HCT116 (cell line): ENCODE measurements around the gene DPEP3. TPM values are rescaled to one million over a fixed set of nuclear protein-coding genes. Genes with fewer than 3 reads are reported as not detected.
A peak's percentile ranks its signal among the peaks of the same experiment; 100 is the strongest.

ENCODE experiments used
- ATAC-seq: fragments of 200-7000 bp; cut with Tn5 transposase; 2 replicates; pipeline ENCODE4 v1.9.1; 2020; ENCODE audit warnings: mild to moderate bottlenecking, moderate library complexity
- BruUV-seq: library from RNA; stranded (reverse); fragments of 400-500 nt; replicated peaks from 2 replicates; lab custom pipeline; 2021; lab: Mats Ljungman, UMichigan
- CTCF ChIA-PET: fragments of 300-600 bp; sonication (Branson Sonifier 250); formaldehyde crosslinking; loops from one replicate; lab custom pipeline; 2021; ENCODE audit warnings: antibody characterized with exemption; lab: Charles Lee
- POLR2A ChIA-PET: fragments of 300-600, 350-600 bp; sonication (Branson Sonifier 250); formaldehyde crosslinking; loops from one replicate; lab custom pipeline; 2021; ENCODE audit warnings: antibody characterized with exemption; lab: Charles Lee
- RAD21 ChIA-PET, 2 experiments: fragments of 300-600 bp; sonication (Branson Sonifier 250); formaldehyde crosslinking; loops; one replicate each; lab custom pipeline; 2023; ENCODE audit warnings: low total read pairs in 2 of 2; ENCODE audit not compliant: uncharacterized antibody in 2 of 2, unreplicated experiment in 2 of 2, low non-redundant PET in 1 of 2; lab: Charles Lee
- DNase-seq: peaks from one replicate; pipeline ENCODE4 v3.0.0-alpha.2; 2010; ENCODE audit warnings: low read depth, low spot score
- H2AFZ ChIP-seq: fragments of 200-600 bp; shearing (Covaris generic), sonication (generic); 2 replicates; pipeline ENCODE4 v1.6.1; 2017; ENCODE audit warnings: low read depth, mixed run types, mixed read lengths, antibody characterized with exemption, low read length; ENCODE audit not compliant: poor library complexity, severe bottlenecking
- H3K27ac ChIP-seq: 2 replicates; pipeline ENCODE4 v1.5.1; 2012; ENCODE audit warnings: low read depth, low read length
- H3K27me3 ChIP-seq: fragments of 200-600 bp; sonication (generic); 2 replicates; pipeline ENCODE4 v1.6.1; 2016; ENCODE audit warnings: mixed run types, low read length, mixed read lengths; ENCODE audit not compliant: insufficient read depth
- H3K36me3 ChIP-seq, 2 experiments: fragments of 200-500 bp in 1 of 2; fragments of 200-600 bp in 1 of 2; sonication (Bioruptor generic) in 1 of 2; sonication (generic) in 1 of 2; 2 replicates each; pipeline versions ENCODE4 v1.5.1 to v1.6.1; 2014 to 2016; ENCODE audit warnings: low read length in 2 of 2, inconsistent platforms in 1 of 2, mixed read lengths in 1 of 2, mixed run types in 1 of 2; ENCODE audit not compliant: insufficient read depth in 2 of 2, control insufficient read depth in 1 of 2
- H3K4me1 ChIP-seq, 2 experiments: fragments of 200-600 bp in 1 of 2; sonication (generic) in 1 of 2; 2 replicates each; pipeline versions ENCODE4 v1.5.1 to v1.6.1; 2012 to 2017; ENCODE audit warnings: low read length in 2 of 2, inconsistent platforms in 1 of 2, mild to moderate bottlenecking in 1 of 2, mixed read lengths in 1 of 2, mixed run types in 1 of 2, moderate library complexity in 1 of 2; ENCODE audit not compliant: insufficient read depth in 2 of 2, control insufficient read depth in 1 of 2
- H3K4me2 ChIP-seq: fragments of 200-600 bp; sonication (generic); 2 replicates; pipeline ENCODE4 v1.6.1; 2017; ENCODE audit warnings: mixed run types, low read length, mixed read lengths
- H3K4me3 ChIP-seq, 2 experiments: fragments of 200-600 bp in 1 of 2; sonication (generic) in 1 of 2; replicated peaks in 1 of 2; 2 replicates each; pipeline ENCODE4 v1.5.1; 2011 to 2016; ENCODE audit warnings: low read length in 2 of 2, control low read depth in 1 of 2, low read depth in 1 of 2, mild to moderate bottlenecking in 1 of 2, mixed read lengths in 1 of 2, mixed run types in 1 of 2
- H3K79me2 ChIP-seq: fragments of 200-600 bp; sonication (generic); 2 replicates; pipeline ENCODE4 v1.6.1; 2017; ENCODE audit warnings: mild to moderate bottlenecking, mixed run types, low read length, moderate library complexity, mixed read lengths; ENCODE audit not compliant: insufficient read depth
- H3K9ac ChIP-seq: fragments of 200-600 bp; sonication (generic); 2 replicates; pipeline ENCODE4 v1.6.1; 2016; ENCODE audit warnings: low read length, mixed read lengths
- H3K9me2 ChIP-seq: fragments of 200-600 bp; sonication (generic), shearing (Covaris generic); 2 replicates; pipeline ENCODE4 v1.6.1; 2017; ENCODE audit warnings: mixed run types, mild to moderate bottlenecking, moderate library complexity; ENCODE audit not compliant: insufficient read depth
- H3K9me3 ChIP-seq, 2 experiments: fragments of 200-500 bp in 1 of 2; fragments of 200-600 bp in 1 of 2; sonication (Bioruptor generic) in 1 of 2; sonication (generic) in 1 of 2; 2 replicates each; pipeline ENCODE4 v1.6.1; 2014 to 2017; ENCODE audit warnings: low read length in 2 of 2, mixed read lengths in 2 of 2, inconsistent platforms in 1 of 2, low read depth in 1 of 2, mild to moderate bottlenecking in 1 of 2, mixed run types in 1 of 2, moderate library complexity in 1 of 2; ENCODE audit not compliant: control insufficient read depth in 1 of 2, insufficient read depth in 1 of 2
- H4K20me1 ChIP-seq: fragments of 200-600 bp; sonication (generic), shearing (Covaris generic); 2 replicates; pipeline ENCODE4 v1.6.1; 2017; ENCODE audit warnings: mixed run types, mild to moderate bottlenecking, moderate library complexity; ENCODE audit not compliant: insufficient read depth
- CEBPB ChIP-seq: IDR thresholded peaks from 2 replicates; pipeline ENCODE4 v1.6.1; 2012; ENCODE audit warnings: low read depth
- EGR1 ChIP-seq: IDR thresholded peaks from 2 replicates; pipeline ENCODE4 v1.6.1; 2012; ENCODE audit warnings: low read depth
- EZH2 ChIP-seq: fragments of 200-600 bp; sonication (generic); IDR thresholded peaks from 2 replicates; pipeline ENCODE4 v1.6.1; 2017; ENCODE audit warnings: antibody characterized with exemption, mixed run types
- FOSL1 ChIP-seq: IDR thresholded peaks from 2 replicates; pipeline ENCODE4 v1.6.1; 2012; ENCODE audit warnings: low read depth
- POLR2AphosphoS5 ChIP-seq: IDR thresholded peaks from 2 replicates; pipeline ENCODE4 v1.6.1; 2011; ENCODE audit warnings: mild to moderate bottlenecking, low read depth, low read length, moderate library complexity
- RAD21 ChIP-seq: IDR thresholded peaks from 2 replicates; pipeline ENCODE4 v1.6.1; 2012; ENCODE audit warnings: low read depth, mild to moderate bottlenecking
- TCF7L2 ChIP-seq: IDR thresholded peaks from 2 replicates; pipeline ENCODE4 v1.7.0; 2011; ENCODE audit warnings: borderline replicate concordance, inconsistent platforms; ENCODE audit not compliant: insufficient read depth, insufficient read length; ENCODE audit errors: extremely low read depth
- YY1 ChIP-seq: IDR thresholded peaks from 2 replicates; pipeline ENCODE4 v1.6.1; 2011; ENCODE audit warnings: low read length, low read depth, moderate library complexity, mild to moderate bottlenecking; ENCODE audit not compliant: insufficient replicate concordance; ENCODE audit errors: extremely low read depth
- ZFX ChIP-seq: fragments of 450-650 bp; IDR thresholded peaks from 2 replicates; pipeline ENCODE4 v1.6.1; 2017
- ZNF274 ChIP-seq: fragments of 200-500 bp; sonication (Bioruptor generic); IDR thresholded peaks from 2 replicates; pipeline ENCODE4 v1.6.1; 2014; ENCODE audit warnings: mild to moderate bottlenecking, low read depth, low read length, inconsistent platforms
- intact Hi-C: fragments of 100-400 bp; cut with micrococcal nuclease; formaldehyde crosslinking; loops from 2 replicates; pipeline ENCODE4 v1.10.0; 2022
- total RNA-seq: library from RNA; stranded (reverse); gene quantifications from one replicate; pipeline ENCODE4 v1.2.1, GENCODE V29; 2021; ENCODE audit not compliant: unreplicated experiment
- TF ChIP-seq, protein P1 (sequence below), 3 experiments: fragments of 200-600 bp in 1 of 3; sonication (generic) in 1 of 3; IDR thresholded peaks in 2 of 3; conservative IDR thresholded peaks in 1 of 3; 2 replicates each; pipeline ENCODE4 v1.5.1; 2012 to 2017; ENCODE audit warnings: low read depth in 2 of 3, low read length in 2 of 3, antibody characterized with exemption in 1 of 3, borderline replicate concordance in 1 of 3, control low read depth in 1 of 3, mild to moderate bottlenecking in 1 of 3, mixed read lengths in 1 of 3, mixed run types in 1 of 3, moderate library complexity in 1 of 3; ENCODE audit not compliant: insufficient read depth in 1 of 3
- TF ChIP-seq, protein P2 (sequence below): IDR thresholded peaks from 2 replicates; pipeline ENCODE4 v1.6.1; 2012

Gene DPEP3
- total RNA-seq, 1 experiment from 2014 or later, result not detected

DNA sequence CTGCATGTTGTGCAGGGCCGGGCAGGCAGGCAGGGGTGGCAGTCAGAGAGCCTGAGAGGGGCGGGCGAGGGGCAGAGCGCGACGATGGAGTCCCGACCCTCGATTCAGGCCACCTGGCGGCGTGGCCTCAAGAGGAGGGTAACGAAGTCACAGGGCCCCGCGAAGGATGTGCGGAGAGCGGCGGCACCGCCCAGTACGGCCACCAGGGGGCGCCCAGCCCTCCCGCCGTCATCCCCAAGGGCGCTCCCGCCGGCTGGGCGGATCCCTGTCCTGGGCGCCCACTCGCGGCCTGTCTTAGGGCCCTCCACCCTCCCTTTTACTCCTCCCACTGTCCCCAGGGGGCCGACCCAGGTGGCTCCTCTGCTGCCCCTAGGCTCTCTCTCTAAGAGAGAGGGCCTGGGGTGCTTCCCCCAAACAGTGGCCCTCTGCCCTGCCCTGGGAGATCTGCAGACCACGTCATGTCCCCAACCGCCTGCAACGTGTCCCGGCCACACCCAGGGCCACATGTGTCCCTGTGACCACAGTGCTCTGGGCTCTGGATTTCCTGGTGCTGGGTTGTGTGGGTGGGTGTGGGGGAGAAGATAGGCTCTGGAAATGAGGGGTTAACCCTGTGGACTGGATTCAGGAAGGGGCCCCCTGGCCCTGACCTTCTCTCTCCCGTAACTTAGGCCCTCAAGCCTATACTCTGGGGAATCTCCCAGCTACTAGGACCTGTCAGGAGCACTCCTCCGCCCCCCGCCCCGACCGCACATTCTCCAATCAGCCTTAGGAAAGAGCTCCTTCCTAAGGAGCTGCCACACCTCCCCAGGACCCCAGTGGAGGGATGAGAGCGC, 13.1 kb upstream of the DPEP3 start:
- DNase-seq, result peak; percentile 63
- Histone ChIP-seq H3K4me3 (peak overlapping the region in 1 of 2 experiments; percentile 39; a peak in 2 of 4 replicates), H3K9me2 (no peaks in the 10 kb centered on the region), H4K20me1 (no peaks in the 10 kb centered on the region), H3K27me3 (no peaks in the 10 kb centered on the region), H3K9ac (peak overlapping the region; percentile 65), H3K27ac (peak overlapping the region; percentile 48; the same call in 1 of the 2 replicates), H3K9me3 (no peaks in the 10 kb centered on the region), H3K36me3 (no peaks in the 10 kb centered on the region), H3K4me2 (peak overlapping the region; percentile 76), H3K4me1 (peaks cover 5 to 20% of the 10 kb centered on the region in 2 experiments; a peak in 3 of 4 replicates), H3K79me2 (no peaks in the 10 kb centered on the region), H2AFZ (peak overlapping the region; percentile 86)
- TF ChIP-seq YY1 (peak; percentile 23), FOSL1 (no peak), POLR2AphosphoS5 (peak; percentile 35), ZNF274 (no peak), CEBPB (no peak), RAD21 (peak; percentile 78), EGR1 (peak; percentile 43; the same call in 1 of the 2 replicates), TCF7L2 (peak; percentile 17), EZH2 (no peak), ZFX (peak; percentile 39; the same call in 1 of the 2 replicates)
- TF ChIP-seq, protein P1, sequence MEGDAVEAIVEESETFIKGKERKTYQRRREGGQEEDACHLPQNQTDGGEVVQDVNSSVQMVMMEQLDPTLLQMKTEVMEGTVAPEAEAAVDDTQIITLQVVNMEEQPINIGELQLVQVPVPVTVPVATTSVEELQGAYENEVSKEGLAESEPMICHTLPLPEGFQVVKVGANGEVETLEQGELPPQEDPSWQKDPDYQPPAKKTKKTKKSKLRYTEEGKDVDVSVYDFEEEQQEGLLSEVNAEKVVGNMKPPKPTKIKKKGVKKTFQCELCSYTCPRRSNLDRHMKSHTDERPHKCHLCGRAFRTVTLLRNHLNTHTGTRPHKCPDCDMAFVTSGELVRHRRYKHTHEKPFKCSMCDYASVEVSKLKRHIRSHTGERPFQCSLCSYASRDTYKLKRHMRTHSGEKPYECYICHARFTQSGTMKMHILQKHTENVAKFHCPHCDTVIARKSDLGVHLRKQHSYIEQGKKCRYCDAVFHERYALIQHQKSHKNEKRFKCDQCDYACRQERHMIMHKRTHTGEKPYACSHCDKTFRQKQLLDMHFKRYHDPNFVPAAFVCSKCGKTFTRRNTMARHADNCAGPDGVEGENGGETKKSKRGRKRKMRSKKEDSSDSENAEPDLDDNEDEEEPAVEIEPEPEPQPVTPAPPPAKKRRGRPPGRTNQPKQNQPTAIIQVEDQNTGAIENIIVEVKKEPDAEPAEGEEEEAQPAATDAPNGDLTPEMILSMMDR (IDR thresholded peaks at IDR 0.05 in 2 of 3, conservative IDR thresholded peaks at IDR 0.05 in 1 of 3; ENCODE audit: borderline replicate concordance in 1 of 3, insufficient read depth in 1 of 3, low read depth in 2 of 3, low read length in 2 of 3), result peak; percentile 86 to 96 (median 96)
- TF ChIP-seq, protein P2, sequence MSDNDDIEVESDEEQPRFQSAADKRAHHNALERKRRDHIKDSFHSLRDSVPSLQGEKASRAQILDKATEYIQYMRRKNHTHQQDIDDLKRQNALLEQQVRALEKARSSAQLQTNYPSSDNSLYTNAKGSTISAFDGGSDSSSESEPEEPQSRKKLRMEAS, result peak; percentile 66; the same call in 1 of the 2 replicates
- ChIA-PET CTCF (interaction anchor here (1.0 kb wide), 1 partner anchor 48 kb away, joined by 3 read pairs; no protein-coding TSS in a partner anchor), RAD21 (no interaction called here), POLR2A (no interaction called here)
- intact Hi-C loops, result loop anchor here (1.0 kb wide), 3 partner anchors 47 to 236 kb away; no protein-coding TSS in a partner anchor
- ATAC-seq, result peak; percentile 97
- BruUV-seq, result no TSS peak
